Omental fat pad (tissue), 4 donors: ENCODE data around the gene GPM6B. TPM values are rescaled to one million over a fixed set of nuclear protein-coding genes. Genes with fewer than 3 reads are reported as not detected.
"Not testable (repeated sequence)": the region's sequence is repeated elsewhere in the genome, so short reads cannot be mapped to it uniquely, and the experiment has no call there.

ENCODE experiments used
- ATAC-seq: fragments of 150-250 bp; one replicate; pipeline ENCODE4 v1.9.1; 2016; ENCODE audit warnings: mild to moderate bottlenecking, moderate library complexity; ENCODE audit not compliant: low FRiP score
- DNase-seq: peaks from one replicate; pipeline ENCODE4 v3.0.0-alpha.2; 2019; ENCODE audit warnings: low spot score
- CTCF ChIP-seq, 3 donors: fragments of 450-650 bp; IDR thresholded peaks; one replicate each; pipeline ENCODE4 v1.5.1; 2016 to 2017; ENCODE audit warnings: antibody characterized with exemption in 3 of 3, mild to moderate bottlenecking in 3 of 3, moderate library complexity in 2 of 3
- total RNA-seq, 4 donors: library from RNA; depleted of rRNA; stranded (reverse); fragments of >200 nt; gene quantifications; one replicate each; pipeline ENCODE4 v1.1.0, GENCODE V29; 2016

The GPM6B gene
- total RNA-seq, 4 donors from 2014 or later = 1.4 to 9.1 (median 6.5) TPM

GRCh38 chrX:13734278-13735172 is 82.4 kb downstream of the GPM6B start, which contains the start of the genes OFD1 and TRAPPC2:
TSS of gene OFD1 (plus strand) at chrX:13734748. CDS start at chrX:13735072, 324 bp downstream.
TSS of gene TRAPPC2 (minus strand) at chrX:13734620. CDS start at chrX:13719963, 14,657 bp downstream.
- ATAC-seq (peak; percentile 99), DNase-seq (peak; percentile 85)
- TF ChIP-seq CTCF (IDR thresholded peaks at IDR 0.05) = no peak

GRCh38 chrX:13733506-13733905 is 83.4 kb downstream of the GPM6B start:
- no peak for TF ChIP-seq CTCF (IDR thresholded peaks at IDR 0.05)
- DNase-seq = no peak
- ATAC-seq = no peak

GRCh38 chrX:13732246-13733067 is 84.4 kb downstream of the GPM6B start:
- ATAC-seq = no peak
- TF ChIP-seq CTCF (IDR thresholded peaks at IDR 0.05) = no peak
- no peak for DNase-seq

- not testable (repeated sequence) for ATAC-seq, DNase-seq
Measured at GRCh38 chrX:13730523-13730922, 86.4 kb downstream of the GPM6B start.

- ATAC-seq, DNase-seq: not testable (repeated sequence)
Measured at GRCh38 chrX:13726583-13726982, 90.3 kb downstream of the GPM6B start.

GRCh38 chrX:13724878-13725277 is 92.0 kb downstream of the GPM6B start:
- DNase-seq, ATAC-seq: not testable (repeated sequence)

GRCh38 chrX:13721819-13722519 is 94.9 kb downstream of the GPM6B start:
- no peak for ATAC-seq
- no peak for DNase-seq
- no peak for TF ChIP-seq CTCF (IDR thresholded peaks at IDR 0.05)

- no peak for TF ChIP-seq CTCF (IDR thresholded peaks at IDR 0.05)
- ATAC-seq (no peak), DNase-seq (no peak)
Measured at GRCh38 chrX:13721371-13721770, 95.5 kb downstream of the GPM6B start.
